Measurements from ENCODE around the gene NFATC3.
A peak's percentile ranks its signal among the peaks of the same experiment; 100 is the strongest.

NFATC3 gene

DNA sequence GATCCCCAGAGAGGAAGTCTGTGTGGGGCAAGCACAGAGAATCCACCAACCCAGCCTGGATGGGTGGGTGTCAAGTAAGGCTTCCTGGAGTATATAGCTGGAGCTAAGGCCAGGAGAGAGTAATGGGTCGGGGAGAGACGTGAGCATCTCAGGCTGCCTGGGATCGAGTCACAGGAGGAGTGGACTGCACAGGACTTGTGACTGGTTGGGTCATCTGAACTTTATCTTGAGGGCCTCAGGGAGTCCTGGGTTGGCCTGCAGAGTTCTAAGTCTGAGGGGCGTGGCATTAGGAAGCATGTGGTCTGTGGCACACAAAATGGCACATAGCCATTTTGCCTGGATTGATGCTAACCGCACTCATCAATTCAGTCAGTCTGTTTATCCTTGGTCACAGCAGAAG, 161.5 kb downstream of the NFATC3 start:
- no peak for DNase-seq (ENCODE audit: low read depth in 2 of 2)

DNA sequence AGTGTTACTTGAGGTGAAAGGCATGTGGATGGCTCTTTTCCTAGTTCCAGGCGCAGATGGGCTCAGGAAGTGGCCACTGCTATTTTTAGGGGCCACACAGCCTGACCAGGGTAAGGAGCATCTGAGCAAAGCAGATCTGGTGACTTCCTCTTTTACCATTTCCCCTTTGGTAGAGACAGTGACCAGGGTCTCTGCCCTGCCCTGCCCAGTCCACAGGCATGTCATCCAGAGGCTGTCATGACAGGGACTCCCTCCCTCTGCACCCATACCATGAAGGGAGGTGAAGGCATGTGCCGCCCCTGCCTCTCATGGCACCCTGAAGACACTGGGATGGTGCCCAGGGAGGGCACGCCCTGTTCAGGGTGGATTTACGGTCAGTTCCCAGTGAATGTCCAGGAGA, 162.2 kb downstream of the NFATC3 start:
- DNase-seq (ENCODE audit: low read depth in 2 of 2) = no peak

DNA sequence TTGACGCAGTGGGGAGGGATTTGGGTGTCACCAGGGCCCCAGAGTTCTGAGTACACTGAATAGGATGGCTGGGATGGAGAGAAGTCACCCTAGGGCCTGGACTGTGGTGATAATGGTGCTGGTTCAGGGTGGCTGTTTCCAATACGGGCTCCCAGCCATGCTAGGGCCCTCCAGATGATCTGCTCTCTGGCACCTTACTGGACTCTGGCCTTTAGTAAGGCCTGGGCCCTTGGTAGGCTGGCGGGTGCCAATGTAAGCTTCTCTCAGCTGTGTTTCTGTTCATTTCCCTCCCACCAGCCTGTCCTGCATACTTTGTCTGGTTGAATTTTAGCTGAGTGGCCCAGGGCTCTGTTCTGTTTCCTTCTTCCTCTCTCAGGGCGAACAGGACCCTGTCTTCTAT, 162.8 kb downstream of the NFATC3 start:
- DNase-seq (ENCODE audit: low read depth in 2 of 2) = no peak

DNA sequence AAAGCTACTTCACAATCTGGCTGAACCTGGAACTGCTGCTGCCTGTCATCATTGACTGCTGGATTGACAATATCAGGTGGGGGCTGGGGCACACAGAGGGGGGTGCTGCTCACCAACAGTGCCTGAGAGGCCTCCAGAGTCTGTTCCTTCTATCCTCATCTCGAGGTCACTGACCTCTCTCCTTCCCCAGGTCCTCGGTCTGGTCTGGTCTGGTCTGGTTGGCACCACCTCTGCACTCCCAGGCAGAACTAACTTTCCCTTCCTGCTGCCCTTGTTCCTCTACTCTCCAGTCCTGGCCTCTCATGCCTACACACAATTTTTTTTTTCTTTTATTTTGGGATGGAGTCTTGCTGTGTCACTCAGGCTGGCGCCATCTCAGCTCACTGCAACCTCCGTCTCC, 164.2 kb downstream of the NFATC3 start:
- DNase-seq (ENCODE audit: low read depth in 2 of 2) = no peak

DNA sequence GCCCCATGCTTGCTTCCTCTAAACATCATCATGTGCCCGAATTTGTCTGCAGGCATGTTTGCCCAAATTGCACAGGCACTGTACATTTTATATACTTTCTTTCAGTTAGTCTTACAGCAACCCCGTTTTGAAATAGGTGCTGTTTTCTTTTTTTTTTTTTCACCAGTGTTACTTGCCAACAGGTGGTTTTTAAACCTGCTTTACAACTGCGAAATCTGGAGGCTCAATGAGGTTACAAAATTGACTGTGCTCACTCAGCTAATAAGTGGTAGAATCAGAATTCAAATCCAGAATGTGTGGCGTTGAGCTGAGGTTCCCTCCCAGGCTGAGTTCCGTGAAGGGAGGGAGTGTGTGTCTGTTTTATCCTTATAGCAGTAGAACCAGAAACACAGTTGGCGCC, 165.8 kb downstream of the NFATC3 start:
- no peak for DNase-seq (ENCODE audit: low read depth in 2 of 2)

DNA sequence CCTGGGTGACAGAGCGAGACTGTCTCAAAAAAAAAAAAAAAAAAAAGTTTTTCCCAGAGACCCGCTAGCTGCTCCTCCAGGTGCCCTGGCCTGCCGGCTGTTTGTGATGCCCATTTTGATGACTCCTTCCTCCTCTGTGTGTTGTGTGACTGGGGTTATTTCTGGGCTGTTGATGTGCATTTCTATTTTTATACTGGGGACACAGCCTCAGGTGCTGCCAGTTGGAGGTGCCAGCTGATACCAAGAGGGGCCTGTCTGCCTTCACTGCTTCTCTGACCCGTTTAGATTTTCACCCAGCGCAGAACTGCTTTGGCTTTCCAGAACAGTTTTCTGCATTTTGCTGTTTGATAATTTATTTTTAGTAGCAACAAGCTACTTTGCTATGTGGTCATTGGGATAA, 166.7 kb downstream of the NFATC3 start:
- no peak for DNase-seq (ENCODE audit: low read depth in 2 of 2)

DNA sequence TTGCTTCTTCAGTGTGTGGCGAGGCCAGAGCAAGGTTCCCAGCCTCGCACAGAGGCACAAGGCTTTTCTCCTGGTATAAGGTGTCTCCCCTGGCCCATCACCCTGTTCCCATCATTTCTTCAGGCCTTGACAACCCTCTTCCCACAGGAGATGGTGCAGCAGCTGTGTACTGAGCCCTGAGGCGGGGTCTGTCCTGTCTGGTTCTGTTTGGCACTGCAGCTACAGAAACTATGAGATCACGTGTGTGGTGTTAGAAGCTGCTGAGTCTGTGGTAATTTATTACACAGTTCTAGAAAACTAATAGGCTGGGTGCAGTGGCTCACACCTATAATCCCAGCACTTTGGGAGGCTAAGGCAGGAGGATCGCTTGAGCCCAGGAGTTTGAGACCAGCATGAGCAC, 167.2 kb downstream of the NFATC3 start:
- DNase-seq (ENCODE audit: low read depth in 2 of 2) = no peak

DNA sequence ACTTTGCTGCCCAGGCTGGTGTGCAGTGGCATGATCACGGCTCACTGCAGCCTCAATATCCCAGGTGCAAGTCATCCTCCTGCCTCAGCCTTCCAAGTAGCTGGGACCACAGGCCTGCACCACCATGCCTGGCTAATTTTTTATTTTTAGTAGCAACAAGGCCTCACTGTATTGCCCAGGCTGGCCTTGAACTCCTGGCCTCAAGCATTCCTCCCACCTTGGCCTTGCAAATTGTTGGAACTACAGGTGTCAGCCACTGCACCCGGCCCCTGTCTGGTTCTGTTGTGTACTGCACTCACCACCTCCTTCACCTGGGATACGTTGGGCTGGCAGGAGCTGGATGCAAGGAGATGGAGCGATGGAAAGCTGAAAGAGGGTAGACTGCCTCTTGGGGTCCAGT, 168.6 kb downstream of the NFATC3 start:
- DNase-seq (ENCODE audit: low read depth in 2 of 2) = no peak

DNA sequence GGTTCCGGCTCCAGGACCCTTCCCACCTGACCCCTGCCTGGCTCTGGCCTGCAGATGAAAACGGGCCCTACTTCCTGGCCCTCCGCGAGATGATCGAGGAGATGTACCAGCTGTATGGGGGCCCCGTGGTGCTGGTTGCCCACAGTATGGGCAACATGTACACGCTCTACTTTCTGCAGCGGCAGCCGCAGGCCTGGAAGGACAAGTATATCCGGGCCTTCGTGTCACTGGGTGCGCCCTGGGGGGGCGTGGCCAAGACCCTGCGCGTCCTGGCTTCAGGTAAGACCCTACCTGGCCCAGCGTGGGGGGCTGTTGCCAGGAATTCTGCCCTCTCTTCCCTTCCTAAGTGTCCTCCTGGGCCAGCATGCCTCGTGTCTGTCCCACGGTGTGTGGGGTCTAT, 170.5 kb downstream of the NFATC3 start:
- DNase-seq (ENCODE audit: low read depth in 2 of 2) = no peak

DNA sequence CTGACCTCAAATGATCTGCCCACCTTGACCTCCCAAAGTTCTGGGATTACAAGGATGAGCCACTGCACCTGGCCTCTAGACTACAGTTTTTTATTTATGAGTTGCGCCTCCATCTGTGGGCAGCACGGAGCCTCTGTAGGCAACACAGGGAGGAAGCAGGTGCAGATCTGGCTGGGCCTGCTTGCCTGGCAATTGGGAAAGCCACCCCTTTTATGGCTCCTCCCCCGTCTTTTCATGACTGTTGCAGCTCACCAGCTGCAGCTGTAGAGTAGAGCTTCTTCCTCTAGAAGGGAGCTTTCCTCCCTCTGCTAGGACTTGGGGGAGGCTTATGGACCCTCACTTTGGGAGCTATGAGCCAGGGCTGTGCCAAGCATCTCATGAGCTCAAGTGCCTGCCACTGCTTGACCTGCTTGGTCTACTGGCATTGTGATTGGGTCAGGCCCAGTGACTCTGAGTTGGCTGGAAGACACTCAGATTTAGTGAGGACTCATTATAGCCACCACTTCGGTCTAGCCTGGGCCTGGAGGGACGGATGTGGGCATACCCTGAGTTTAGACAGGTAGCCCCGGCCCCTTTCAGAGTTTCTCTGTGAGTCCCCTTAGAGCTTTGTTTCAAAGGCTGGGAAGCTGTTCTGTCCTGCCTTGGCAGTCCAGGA, 172.2 kb downstream of the NFATC3 start:
- no peak for DNase-seq (ENCODE audit: low read depth in 2 of 2)

DNA sequence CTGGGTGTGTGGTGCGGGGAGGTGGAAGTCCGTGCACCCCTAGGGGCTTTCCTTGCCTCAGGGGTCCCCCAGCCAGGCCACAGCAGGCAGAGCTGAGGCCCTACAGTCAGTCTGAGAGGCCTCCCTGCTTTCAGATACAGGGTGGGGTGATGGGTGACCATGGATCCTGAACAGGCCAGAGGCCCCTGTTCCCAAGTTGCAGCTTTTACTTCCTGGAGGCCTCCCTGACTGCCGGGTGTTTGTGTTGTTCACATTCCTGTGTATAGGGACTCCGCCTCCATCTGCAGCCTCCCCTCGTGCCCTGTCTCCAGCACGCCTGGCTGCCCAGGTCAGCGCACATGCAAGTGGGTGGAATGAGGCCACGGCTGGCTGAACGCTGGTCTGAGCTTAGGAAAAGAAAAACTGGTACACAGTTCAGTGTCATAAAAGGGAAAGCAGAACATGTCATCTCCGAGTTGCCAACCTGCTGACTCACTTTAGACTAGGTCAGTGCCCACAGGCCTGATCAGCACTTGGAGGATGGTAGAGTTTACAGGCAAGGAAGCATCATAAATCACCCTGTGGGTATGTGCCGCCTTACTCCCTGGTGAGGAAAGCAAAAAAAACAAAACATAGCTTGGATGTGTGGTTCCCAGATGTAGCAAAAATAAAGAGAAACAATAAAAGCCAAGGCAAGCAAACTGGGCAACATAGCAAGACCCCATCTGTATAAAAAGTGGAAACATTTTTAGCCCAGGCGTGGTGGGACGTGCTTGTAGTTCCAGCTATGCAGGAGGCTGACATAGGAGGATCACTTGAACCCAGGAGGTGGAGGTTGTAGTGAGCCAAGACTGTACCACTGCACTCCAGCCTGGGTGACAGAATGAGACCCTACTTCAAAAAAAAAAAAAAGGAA, 173.0 kb downstream of the NFATC3 start:
- no peak for DNase-seq (ENCODE audit: low read depth in 2 of 2)

DNA sequence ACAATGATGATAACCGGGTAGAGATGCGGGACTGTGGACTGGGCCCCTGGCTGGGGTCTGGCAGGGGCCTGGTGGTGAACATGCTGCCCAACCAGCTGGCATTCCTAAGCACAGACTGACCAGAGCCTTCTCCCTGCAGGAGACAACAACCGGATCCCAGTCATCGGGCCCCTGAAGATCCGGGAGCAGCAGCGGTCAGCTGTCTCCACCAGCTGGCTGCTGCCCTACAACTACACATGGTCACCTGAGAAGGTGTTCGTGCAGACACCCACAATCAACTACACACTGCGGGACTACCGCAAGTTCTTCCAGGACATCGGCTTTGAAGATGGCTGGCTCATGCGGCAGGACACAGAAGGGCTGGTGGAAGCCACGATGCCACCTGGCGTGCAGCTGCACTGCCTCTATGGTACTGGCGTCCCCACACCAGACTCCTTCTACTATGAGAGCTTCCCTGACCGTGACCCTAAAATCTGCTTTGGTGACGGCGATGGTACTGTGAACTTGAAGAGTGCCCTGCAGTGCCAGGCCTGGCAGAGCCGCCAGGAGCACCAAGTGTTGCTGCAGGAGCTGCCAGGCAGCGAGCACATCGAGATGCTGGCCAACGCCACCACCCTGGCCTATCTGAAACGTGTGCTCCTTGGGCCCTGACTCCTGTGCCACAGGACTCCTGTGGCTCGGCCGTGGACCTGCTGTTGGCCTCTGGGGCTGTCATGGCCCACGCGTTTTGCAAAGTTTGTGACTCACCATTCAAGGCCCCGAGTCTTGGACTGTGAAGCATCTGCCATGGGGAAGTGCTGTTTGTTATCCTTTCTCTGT, 174.0 kb downstream of the NFATC3 start:
- no peak for DNase-seq (ENCODE audit: low read depth in 2 of 2)

DNA sequence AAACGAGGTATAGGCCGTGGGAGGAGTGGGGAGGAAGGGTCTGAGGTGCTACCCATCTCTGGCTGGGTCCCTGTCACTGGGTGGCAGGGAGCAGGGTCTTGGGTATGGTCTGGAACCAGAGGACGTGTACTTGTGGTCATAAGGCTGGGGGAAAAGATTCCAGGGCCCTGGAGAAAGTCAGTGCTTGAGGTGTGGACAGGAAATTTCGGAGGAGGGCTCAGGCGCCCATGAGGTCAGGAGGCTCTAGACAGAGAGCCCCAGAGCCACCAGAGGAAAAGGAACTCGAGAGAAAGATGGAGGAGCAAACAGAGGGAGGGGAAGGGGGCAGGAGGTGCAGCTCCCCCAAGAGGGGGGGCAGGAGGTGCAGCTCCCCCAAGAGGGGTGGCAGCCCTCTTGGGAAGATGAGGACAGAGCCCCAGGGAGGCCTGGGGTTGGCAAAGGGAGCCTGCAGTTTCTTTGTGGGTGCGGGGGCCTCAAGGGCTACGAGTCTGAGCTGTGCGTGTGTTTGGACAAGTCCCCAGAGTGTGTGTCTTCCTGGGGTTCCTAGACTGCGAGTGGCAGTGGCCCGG, 178.5 kb downstream of the NFATC3 start:
- DNase-seq (ENCODE audit: low read depth in 2 of 2) = no peak

DNA sequence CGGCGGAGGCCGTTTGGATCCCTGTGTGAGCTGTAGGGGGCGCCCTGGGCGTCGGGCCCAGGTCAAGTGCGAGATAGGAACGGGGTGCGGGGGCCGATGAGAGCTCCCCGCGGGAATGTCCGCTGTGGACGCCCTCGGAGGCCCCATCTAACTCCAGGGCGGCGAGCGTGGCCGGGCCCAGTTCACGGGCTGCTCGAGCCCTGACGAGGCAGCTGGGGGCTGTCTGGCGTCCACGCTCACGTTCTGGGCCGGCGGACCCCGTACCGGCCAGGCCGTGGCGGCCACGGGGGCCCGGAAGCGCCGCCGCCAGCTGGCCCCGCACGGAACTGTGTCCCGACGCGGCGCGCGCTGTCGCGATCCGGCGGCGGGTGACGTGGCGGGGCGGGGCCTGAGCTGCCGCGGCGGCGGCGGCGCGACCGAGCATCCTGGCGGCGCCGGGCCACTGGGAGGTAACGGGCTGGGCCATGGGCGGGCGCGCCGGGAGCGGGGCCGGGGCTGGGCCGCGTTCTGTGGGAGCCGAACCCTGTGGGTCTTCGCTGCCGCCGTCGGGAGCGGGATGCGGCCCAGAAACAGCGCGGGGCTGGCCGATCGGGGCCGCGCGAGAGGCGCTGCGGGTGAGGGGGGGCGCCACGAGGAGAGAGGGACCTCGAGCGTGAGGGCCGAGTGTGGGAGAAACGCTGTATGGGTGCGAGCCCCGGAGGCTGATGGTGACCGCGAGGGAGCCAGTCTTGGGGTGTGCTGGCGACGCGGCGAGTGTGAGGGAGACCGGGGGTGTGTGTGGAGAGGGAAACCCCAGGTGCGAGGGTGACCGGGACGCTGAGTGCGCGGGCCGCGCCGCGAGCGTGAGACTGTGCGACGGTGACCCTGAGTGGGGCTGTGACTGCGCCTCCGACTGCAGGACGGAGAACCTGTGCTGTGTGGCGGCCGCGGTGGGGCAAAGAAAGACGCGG, 179.2 kb downstream of the NFATC3 start, which contains the start of gene SLC7A6:
Gene SLC7A6 (plus strand): TSS at position 399 of the 950 bp plus-strand sequence. CDS start 10,201 bp downstream, outside the sequence.
- peak; percentile 78 to 83 for DNase-seq (ENCODE audit: low read depth in 2 of 2)

DNA sequence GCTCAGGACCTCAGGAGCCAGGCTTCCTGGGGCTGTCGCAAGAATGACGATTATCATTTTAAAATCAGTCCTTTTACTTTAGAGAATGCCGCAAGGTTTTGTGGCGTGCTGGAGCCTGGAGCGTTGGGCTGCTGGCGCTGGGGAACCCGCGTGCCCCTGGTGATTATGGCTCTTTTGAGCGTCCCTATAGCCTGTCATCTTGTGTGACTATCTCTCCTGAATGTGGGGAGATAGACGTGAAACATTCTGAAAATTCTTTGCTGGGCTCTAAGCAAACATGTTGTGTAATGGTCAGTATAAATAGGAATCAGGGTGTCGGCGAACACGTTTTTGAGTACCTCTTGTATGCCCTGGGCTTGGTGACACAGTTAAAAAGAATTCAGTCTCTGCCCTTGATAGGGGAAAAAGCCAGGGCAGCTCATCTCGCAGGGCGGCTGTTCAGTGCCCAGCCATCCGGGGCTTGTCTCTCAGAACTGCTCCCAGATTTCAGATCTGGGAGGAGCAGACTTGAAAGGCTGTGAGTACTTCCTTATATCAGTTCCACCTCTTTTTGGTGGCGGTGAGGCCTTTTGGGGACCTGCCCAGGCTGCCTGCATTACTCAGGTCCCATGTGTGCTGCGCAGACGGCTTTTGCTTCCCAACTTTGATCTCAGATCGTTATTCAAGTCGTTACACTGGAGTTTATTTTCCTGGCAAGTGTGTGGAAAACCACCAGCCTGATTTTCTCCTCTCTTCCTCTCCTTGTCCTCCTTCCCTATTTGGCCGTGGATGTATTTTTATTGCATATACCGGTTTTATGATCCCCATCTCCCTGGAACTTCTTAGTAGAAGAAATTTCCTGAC, 180.1 kb downstream of the NFATC3 start:
- DNase-seq (ENCODE audit: low read depth in 2 of 2) = peak in 1 of 2 donors; percentile 40

DNA sequence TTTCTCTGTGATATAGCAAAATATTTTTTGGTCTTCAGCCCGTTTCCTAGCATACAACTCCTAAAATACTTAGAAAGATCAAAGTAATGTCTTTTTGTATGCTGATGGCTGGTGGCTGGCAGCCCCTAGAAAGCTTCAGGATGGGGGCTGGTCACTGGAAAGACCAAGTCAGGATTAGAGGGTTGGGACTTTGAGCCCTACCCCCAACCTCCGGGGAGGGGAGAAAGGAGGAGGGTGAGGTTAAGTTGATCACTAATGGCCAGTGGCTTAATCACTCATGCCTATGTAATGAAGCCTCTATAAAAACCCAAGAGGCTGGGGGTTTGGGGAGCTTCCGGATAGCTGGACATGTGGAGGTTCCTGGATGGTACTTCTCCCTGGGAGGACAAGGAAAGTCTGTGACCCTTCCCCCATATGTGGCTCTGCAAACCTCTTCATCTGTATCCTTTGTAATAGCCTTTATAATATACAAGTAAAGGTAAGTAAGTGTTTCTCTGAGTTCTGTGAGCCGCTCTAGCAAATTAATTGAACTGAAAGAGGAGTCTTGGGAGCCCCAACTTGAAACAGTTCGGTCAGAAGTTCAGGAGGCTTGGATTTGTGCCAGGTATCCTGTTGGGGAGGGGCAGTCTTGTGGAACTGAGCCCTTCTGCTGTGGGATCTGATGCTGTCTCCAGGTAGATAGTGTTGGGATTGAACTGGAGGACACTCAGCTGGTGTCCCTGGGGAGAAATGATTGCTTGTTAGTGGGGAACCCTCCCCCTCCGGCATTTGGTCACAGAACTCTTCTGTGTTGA, 182.6 kb downstream of the NFATC3 start:
- DNase-seq (ENCODE audit: low read depth in 2 of 2) = no peak

DNA sequence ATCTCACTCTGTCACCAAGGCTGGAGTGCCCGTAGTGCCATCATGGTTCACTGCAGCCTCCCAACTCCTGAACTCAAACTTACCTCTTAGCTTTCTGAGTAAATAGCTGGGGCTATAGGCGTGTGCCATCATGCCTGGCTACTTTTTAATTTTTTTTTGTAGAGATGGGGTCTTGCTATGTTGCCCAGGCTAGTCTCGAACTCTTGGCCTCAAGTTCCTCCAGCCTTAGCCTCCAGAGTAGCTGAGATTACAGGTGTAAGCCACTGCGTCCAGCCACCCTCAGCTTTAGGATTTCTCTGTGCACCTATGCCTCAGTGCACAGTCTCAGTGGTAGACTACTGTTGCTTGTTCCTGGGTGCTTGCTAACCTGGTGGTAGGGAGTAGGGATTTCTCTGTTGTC, 184.6 kb downstream of the NFATC3 start:
- DNase-seq (ENCODE audit: low read depth in 2 of 2) = no peak

DNA sequence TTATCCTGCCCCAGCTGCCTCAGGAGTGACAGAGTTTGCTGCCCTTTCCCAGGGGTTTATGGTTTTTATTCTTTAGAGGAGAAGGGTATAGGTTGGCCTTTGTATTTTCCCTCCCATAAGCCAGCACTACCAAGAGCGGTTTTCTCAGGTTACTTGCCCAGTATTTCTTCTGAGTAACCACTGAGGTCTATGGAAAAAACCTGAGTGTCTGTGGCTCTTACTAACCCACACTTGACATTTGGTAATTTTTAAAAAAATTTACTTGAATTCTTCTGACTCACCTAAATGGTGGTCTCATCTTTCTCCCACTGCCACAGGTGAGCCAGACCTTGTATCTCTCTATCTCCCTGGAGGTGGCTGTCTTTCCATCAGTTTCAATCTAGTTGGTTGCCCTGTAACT, 185.2 kb downstream of the NFATC3 start:
- no peak for DNase-seq (ENCODE audit: low read depth in 2 of 2)
